ENCODE results near the gene HAPSTR1.
"Not testable (repeated sequence)": the region's sequence is repeated elsewhere in the genome, so short reads cannot be mapped to it uniquely, and the experiment has no call there.

HAPSTR1 gene

DNA sequence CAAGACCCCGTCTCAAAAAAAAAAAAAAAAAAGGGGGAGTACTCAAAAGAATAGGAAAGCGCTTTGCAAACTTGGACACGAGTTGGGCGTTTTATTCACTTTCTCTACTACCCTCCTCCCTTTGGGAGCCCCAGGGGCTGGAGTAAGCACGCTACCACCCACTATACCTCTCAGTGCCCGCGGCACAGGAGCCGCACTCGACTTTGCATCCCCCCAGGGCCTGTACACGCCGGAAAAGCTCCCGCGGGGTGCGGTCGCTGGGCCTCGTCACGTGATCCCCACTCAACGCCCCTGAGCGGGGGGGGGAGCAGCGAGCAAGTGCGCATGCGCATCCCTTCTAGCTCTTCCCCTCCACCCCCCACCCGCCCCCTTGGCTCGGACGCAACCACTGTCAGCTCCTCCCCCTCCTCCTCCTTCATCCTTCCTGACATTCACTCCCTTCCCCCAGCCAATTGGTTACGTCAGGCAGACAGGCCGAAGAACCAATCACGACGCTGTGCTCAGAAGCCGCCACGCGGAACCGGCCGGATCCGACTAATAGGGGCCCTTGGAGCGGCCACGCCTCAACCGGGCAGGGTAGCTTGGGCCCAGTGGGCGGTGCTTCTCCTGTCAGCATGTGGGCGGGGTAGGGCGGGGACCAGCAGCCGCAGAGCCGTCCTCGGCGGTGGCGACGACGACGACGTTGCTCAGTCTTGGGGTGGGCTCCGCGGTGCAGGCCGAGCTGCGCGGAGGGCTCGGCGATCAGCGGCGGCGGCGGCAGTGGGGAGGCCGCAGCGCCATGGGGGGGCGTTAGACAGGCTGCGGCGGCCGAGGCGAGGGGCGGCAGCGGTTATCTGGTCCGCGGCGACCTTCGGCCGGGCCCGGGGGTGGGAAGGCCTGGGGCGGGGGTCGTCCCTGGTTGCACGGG, at the start of gene HAPSTR1:
TSS of gene HAPSTR1 (plus strand) at position 685 of the 907 bp plus-strand sequence. CDS start 401 bp downstream, outside the sequence.
- DNase-seq = peak; percentile 100

- no peak for DNase-seq
Measured at GRCh38 chr16:9042533-9042932, 48.9 kb upstream of the HAPSTR1 start.

DNA sequence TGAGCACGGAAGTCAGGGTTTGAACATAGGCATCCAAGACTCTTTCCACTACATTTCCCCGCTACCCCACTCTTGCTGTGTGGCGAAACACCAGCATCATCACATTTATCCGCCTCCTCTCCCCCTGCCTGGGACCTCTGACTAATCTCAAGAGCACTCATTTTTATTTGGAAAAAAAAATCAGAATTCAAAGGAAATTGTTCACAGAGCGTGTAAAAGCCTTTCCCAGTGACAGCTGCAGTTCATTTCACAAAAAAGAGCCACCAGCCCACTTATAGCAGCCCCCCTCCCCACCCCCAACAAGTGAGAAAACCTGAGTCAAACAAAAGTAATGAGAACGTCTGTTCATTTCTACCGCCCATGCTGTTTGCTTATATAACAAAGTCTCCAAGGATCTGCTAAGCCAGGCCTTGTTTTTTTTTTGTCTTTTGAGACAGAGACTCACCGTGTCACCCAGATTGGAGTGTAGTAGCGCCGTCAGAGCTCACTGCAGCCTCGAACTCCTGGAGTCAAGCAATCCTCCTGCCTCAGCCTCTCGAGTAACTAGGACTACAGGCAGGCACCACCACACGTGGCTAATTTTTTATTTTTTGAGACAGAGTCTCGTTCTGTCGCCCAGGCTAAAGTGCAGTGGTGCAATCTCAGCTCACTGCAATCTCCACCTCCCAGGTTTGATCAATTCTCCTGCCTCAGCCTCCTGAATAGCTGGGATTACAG, 48.3 kb upstream of the HAPSTR1 start:
- DNase-seq = no peak

DNA sequence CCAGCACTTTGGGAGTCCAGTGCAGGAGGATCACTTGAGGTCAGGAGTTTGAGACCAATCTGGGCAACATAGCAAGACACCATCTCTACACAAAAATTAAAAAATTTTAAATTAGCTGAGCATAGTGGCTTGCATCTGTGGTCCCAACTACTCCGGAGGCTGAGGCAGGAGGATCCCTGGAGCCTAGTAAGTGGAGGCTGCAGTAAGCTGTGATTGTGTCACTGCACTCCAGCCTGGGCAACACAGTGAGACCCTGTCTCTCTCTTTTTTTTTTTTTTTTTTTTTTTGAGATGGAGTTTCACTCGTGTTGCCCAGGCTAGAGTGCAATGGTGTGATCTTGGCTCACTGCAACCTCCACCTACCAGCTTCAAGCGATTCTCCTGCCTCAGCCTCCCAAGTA, 45.9 kb upstream of the HAPSTR1 start:
- not testable (repeated sequence) for DNase-seq

GRCh38 chr16:9046667-9047055, 44.8 kb upstream of the HAPSTR1 start:
- DNase-seq = no peak

DNA sequence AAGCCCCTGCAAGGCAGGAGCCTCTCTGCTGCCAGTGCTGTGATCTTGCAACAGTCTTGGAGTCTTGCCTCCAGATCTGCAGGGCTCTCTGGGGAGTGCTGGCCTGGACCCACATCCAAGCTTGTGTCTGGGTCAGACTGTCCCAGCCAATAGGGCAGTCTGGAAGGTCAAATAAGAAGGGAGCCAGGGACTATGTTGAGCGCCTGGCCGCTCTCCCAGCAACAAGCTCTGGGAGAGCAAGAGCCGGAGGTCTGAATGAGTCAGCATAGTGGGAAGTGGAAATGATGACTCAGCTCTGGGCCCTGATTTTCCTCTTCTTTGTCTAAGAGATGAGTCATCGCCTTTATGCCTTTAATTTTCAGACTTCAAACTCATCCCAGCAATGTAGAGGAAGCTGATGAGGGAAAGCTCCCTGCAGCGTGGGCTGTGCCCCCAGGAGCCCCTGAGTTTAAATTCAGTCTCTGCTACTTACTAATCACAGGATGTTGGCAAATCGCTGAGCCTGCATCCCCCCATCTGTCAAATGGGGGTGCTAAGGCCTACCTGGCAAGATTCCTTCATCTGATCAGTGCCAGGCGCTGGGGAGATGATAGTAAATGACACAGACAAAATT, 43.6 kb upstream of the HAPSTR1 start:
- peak; percentile 30 for DNase-seq

DNA sequence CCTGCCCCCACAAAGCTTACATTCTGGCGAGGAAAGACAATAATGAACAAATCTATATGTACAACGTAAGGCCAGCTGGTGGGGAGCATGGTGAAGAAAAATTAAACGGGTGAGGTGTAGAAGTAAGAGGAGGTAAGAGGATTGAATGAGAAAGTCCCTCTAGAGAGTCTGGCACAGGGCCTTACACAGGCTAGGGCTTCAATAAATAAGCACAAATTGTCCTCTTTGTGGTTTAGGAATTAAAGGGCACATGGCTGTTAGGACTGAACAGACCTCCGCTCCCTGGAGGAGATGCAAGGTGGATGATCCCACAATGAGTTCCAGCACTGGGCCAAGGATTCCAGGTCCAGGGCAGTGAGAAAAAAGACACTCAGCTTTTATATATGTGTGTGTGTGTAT, 43.1 kb upstream of the HAPSTR1 start:
- no peak for DNase-seq

- DNase-seq = no peak
Measured at GRCh38 chr16:9049241-9049640, 42.2 kb upstream of the HAPSTR1 start.

DNA sequence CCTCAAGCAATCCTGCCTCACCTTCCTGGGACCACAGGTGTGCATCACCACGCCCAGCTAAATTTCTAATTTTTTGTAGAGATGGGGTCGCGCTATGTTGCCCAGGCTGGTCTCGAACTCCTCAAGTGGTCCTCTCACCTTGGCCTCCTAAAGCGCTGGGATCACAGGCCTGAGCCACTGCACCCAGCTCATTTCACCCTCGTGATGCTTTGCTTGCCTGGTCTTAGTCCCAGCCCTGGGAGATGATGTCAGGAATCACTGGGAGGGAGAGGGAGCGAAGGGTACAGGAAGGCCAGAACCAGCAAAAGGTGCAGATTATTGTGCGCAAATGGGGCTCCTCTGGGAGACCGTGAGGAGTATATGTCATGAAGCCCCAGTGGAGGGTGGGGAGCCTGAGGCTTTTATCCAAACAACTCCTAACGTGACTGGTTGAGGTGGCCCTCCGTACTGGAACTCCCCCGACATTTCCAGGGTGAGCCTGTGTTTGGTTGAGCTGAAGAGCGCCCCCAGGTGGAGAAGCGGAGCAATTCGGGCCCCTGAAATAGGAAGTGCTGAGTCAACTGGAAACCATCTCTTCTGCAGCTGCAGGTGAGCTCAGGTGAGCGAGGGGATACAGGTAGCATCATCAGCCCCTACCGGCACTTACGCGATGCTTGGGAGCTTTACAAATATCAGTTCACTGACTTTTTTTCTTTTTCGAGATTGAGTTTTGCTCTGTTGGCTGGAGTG, 41.2 kb upstream of the HAPSTR1 start:
- DNase-seq = no peak

DNA sequence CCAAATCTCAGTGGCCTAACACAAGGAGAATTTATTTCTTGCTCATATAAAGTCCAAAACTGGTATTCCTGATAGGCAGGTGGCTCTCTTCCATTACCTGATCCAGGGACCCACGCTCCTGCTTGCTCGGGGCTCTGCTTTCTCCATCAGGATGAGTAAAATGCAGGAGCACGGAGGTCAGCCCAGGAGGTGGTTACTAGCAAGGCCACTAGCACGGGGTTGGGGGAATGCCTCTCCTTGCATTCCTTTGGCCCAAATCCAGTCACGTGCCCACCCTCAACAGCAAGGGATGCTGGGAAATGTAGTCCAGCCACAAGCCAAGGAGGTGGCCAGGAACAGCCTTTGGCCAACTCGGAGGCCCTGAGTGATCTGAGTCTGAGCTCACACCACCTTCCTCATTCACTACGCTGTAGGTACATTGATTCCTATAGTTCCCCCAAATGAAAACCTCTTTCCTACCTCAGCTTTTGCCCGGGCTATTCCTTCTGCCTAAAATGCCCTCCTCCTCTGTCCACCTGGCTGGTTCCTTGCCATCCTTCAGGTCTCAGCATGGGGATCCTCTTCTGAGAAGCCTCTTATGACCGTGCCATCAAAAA, 38.3 kb upstream of the HAPSTR1 start:
- DNase-seq = no peak

GRCh38 chr16:9054460-9054859, 37.0 kb upstream of the HAPSTR1 start:
- DNase-seq = no peak

GRCh38 chr16:9055115-9055514, 36.3 kb upstream of the HAPSTR1 start:
- DNase-seq = no peak

DNA sequence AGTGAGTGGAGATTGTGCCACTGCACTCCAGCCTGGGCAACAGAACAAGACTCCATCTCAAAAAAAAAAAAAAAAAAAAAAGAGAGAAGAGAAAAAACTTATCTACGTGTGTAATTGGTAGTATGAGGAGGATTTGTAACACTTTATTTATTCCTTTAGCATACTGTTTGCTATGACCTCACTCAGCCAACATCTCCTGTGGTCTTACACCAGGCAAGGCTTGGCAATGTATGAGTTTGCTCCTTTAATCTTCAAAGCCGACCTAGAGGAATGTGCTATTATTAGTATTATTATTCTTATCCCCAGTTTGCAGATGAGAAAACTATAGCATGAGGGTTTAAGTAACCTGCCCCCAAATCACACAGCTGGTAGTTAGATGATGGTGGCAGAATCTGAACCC, 35.8 kb upstream of the HAPSTR1 start:
- DNase-seq = no peak

GRCh38 chr16:9056061-9056460, 35.4 kb upstream of the HAPSTR1 start:
- DNase-seq = no peak

- no peak for DNase-seq
Measured at GRCh38 chr16:9058211-9058610, 33.2 kb upstream of the HAPSTR1 start.

- DNase-seq = no peak
Measured at GRCh38 chr16:9060225-9060624, 31.2 kb upstream of the HAPSTR1 start.

DNA sequence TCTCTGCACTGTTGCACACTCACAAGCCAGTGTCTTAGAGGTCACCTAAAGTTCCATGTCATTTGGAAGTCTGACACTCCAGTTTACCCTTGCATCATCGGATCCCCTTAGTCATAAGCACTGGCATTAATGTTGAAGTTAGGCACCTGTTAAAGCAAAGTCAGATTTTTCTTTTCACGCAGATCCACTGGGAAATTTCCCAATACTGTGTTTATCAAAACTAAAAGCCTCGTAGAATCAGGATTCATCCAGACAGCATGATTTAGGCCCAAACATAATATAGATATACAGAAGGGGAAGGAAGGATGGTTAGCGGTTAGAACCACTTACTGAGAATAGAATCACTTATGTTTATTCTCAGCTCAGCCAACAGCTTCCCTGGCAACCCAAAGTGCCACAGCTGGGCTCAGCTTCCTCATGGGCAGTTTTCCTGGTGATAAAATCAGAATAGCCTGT, 30.1 kb upstream of the HAPSTR1 start:
- DNase-seq = no peak

GRCh38 chr16:9062301-9062700, 29.1 kb upstream of the HAPSTR1 start:
- no peak for DNase-seq

- DNase-seq = no peak
Measured at GRCh38 chr16:9065077-9065476, 26.4 kb upstream of the HAPSTR1 start.

DNA sequence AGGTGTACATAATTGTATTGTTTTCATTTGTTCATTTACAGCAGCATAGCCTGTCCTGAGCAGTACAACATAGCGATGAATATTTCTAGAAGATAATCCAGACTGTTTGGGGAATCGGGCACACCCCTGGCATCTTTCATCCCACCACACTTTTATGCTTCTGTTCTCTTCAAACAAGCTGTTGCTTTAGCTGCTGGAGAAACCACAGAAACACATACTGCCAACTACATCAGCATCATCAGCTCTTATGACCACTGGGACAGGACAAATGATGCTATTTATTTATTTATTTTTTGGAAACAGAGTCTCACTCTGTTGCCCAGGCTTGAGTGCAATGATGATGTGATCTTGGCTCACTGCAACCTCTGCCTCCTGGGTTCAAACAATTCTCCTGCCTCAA, 22.6 kb upstream of the HAPSTR1 start:
- no peak for DNase-seq

DNA sequence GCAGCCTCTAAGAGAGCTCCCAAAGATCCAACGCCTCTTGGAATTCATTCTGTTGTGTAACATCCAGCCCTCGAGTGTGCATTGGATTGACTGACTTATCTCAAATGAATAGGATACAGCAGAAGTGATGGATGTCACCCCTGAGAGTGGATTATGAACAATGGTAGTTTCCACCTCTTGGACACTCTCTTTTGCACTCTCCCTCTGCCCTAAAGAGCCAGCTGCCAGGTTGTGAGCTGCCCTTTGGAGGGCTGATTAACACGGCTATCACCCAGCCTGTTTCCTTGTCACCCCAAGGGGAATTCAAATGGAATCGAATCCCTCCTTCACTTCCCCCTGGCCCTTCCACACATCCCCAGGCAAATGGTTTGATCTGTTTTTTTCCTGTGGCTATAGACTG, 21.2 kb upstream of the HAPSTR1 start:
- DNase-seq = no peak

DNA sequence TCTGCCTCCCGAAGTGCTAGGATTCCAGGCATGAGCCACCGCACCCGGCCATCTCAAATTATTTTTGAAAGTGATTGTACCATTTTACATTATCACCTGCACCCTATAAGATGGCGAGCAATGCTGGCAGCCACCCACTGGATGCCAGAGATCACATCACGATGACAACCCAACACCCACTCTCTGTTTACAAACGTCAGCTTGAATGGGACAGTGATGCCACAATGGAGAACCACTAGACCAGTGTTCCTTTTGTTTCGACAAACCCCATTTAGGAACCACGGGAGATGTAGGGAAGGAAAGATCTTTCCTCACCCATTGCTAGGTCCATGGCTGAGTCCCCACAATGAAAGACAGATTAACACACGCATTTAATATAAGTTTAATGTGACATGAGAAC, 20.1 kb upstream of the HAPSTR1 start:
- DNase-seq = no peak
